IMR-90 (cell line): ENCODE data around the gene NLGN1. TPM values are rescaled to one million over a fixed set of nuclear protein-coding genes. Genes with fewer than 3 reads are reported as not detected.

ENCODE experiments used
- ATAC-seq: fragments of 200-7000 bp; cut with Tn5 transposase; 2 replicates; pipeline ENCODE4 v1.9.1; 2020; ENCODE audit warnings: low read depth, mild to moderate bottlenecking, moderate library complexity
- BruUV-seq: library from RNA; stranded (reverse); fragments of 400-500 nt; replicated peaks from 2 replicates; lab custom pipeline; 2021; lab: Mats Ljungman, UMichigan
- CTCF ChIA-PET: fragments of 300-600 bp; formaldehyde crosslinking; extraction: SDS; loops from one replicate; lab custom pipeline; 2021; ENCODE audit warnings: antibody characterized with exemption; lab: Yijun Ruan, JAX
- POLR2A ChIA-PET: fragments of 300-600 bp; sonication (Branson Sonifier 250); formaldehyde crosslinking; loops from one replicate; lab custom pipeline; 2022; ENCODE audit warnings: antibody characterized with exemption; ENCODE audit not compliant: unreplicated experiment; lab: Charles Lee
- DNase-seq: peaks from one replicate; pipeline ENCODE4 v3.0.0; 2013
- H2AFZ ChIP-seq: replicated peaks from 2 replicates; pipeline ENCODE3; 2013; ENCODE audit warnings: low read length, mild to moderate bottlenecking; ENCODE audit not compliant: poor library complexity
- H2AK5ac ChIP-seq: 2 replicates; pipeline ENCODE4 v1.6.1; 2013; ENCODE audit warnings: low read depth, low read length, inconsistent platforms
- H2AK9ac ChIP-seq: replicated peaks from 2 replicates; pipeline ENCODE3; 2013; ENCODE audit warnings: mild to moderate bottlenecking, low read depth, low read length, moderate library complexity; ENCODE audit not compliant: poor library complexity
- H2BK120ac ChIP-seq: 2 replicates; pipeline ENCODE4 v1.6.1; 2013; ENCODE audit warnings: low read depth, low read length, inconsistent platforms
- H2BK15ac ChIP-seq: 3 replicates; pipeline ENCODE4 v1.6.1; 2013; ENCODE audit warnings: low read depth, low read length, inconsistent platforms
- H2BK20ac ChIP-seq: 2 replicates; pipeline ENCODE4 v1.6.1; 2013; ENCODE audit warnings: low read depth, mild to moderate bottlenecking, inconsistent platforms, low read length, moderate library complexity
- H2BK5ac ChIP-seq: 2 replicates; pipeline ENCODE4 v1.6.1; 2013; ENCODE audit warnings: mild to moderate bottlenecking, low read depth, low read length, inconsistent platforms; ENCODE audit not compliant: poor library complexity, severe bottlenecking
- H3K14ac ChIP-seq: replicated peaks from 2 replicates; pipeline ENCODE4 v1.6.1; 2013; ENCODE audit warnings: low read depth, low read length, inconsistent platforms
- H3K18ac ChIP-seq: 2 replicates; pipeline ENCODE4 v1.6.1; 2013; ENCODE audit warnings: low read depth, low read length, control low read depth
- H3K23ac ChIP-seq: 2 replicates; pipeline ENCODE4 v1.6.1; 2013; ENCODE audit warnings: low read depth, low read length, inconsistent platforms
- H3K27ac ChIP-seq: 2 replicates; pipeline ENCODE4 v1.5.1; 2013; ENCODE audit warnings: mild to moderate bottlenecking, control low read depth, low read length; ENCODE audit not compliant: insufficient read depth
- H3K27me3 ChIP-seq: 2 replicates; pipeline ENCODE4 v1.6.1; 2013; ENCODE audit warnings: low read length; ENCODE audit not compliant: control insufficient read depth, insufficient read depth
- H3K36me3 ChIP-seq: 2 replicates; pipeline ENCODE4 v1.6.1; 2013; ENCODE audit warnings: low read length, mixed read lengths; ENCODE audit not compliant: control insufficient read depth, insufficient read depth
- H3K4ac ChIP-seq: 2 replicates; pipeline ENCODE4 v1.6.1; 2013; ENCODE audit warnings: low read depth, low read length, inconsistent platforms
- H3K4me1 ChIP-seq: 2 replicates; pipeline ENCODE4 v1.6.1; 2013; ENCODE audit warnings: low read length, mixed read lengths; ENCODE audit not compliant: control insufficient read depth, insufficient read depth
- H3K4me2 ChIP-seq: 2 replicates; pipeline ENCODE4 v1.6.1; 2013; ENCODE audit warnings: low read depth, mild to moderate bottlenecking, control low read depth, low read length, moderate library complexity
- H3K4me3 ChIP-seq: 2 replicates; pipeline ENCODE4 v1.5.1; 2013; ENCODE audit warnings: low read depth, mild to moderate bottlenecking, control low read depth, low read length, moderate library complexity; ENCODE audit not compliant: insufficient read depth
- H3K56ac ChIP-seq: 2 replicates; pipeline ENCODE4 v1.6.1; 2013; ENCODE audit warnings: low read length, inconsistent platforms; ENCODE audit not compliant: insufficient read depth; ENCODE audit errors: extremely low read depth
- H3K79me1 ChIP-seq, 2 experiments: 2 replicates each; pipeline ENCODE4 v1.6.1; 2013; ENCODE audit warnings: low read length in 2 of 2, inconsistent platforms in 1 of 2, low read depth in 1 of 2
- H3K9ac ChIP-seq: 2 replicates; pipeline ENCODE4 v1.6.1; 2013; ENCODE audit warnings: low read depth, low read length, control low read depth
- H3K9me1 ChIP-seq: 2 replicates; pipeline ENCODE4 v1.6.1; 2013; ENCODE audit warnings: low read length, inconsistent platforms; ENCODE audit not compliant: insufficient read depth
- H3K9me3 ChIP-seq: 2 replicates; pipeline ENCODE4 v1.6.1; 2013; ENCODE audit warnings: low read length; ENCODE audit not compliant: control insufficient read depth, insufficient read depth
- H4K20me1 ChIP-seq: 2 replicates; pipeline ENCODE4 v1.6.1; 2013; ENCODE audit warnings: low read length, inconsistent platforms; ENCODE audit not compliant: insufficient read depth
- H4K5ac ChIP-seq: 2 replicates; pipeline ENCODE4 v1.6.1; 2013; ENCODE audit warnings: mild to moderate bottlenecking, low read depth, low read length, control low read depth
- H4K8ac ChIP-seq, 2 experiments: 2 replicates each; pipeline ENCODE4 v1.6.1; 2013; ENCODE audit warnings: low read depth in 2 of 2, low read length in 2 of 2, control low read depth in 1 of 2, inconsistent platforms in 1 of 2
- H4K91ac ChIP-seq: 2 replicates; pipeline ENCODE4 v1.6.1; 2013; ENCODE audit warnings: low read depth, low read length, inconsistent platforms; ENCODE audit not compliant: insufficient read depth
- CHD1 ChIP-seq: IDR thresholded peaks from 2 replicates; pipeline ENCODE4 v1.6.1; 2012; ENCODE audit warnings: low read depth, low read length, improper control_type of control experiment
- RAD21 ChIP-seq: IDR thresholded peaks from 2 replicates; pipeline ENCODE4 v1.6.1; 2012; ENCODE audit warnings: low read length, improper control_type of control experiment
- RCOR1 ChIP-seq: IDR thresholded peaks from 2 replicates; pipeline ENCODE4 v1.6.1; 2012; ENCODE audit warnings: mild to moderate bottlenecking, low read length, improper control_type of control experiment; ENCODE audit not compliant: insufficient replicate concordance
- USF2 ChIP-seq: fragments of 150-350 bp; IDR thresholded peaks from 2 replicates; pipeline ENCODE4 v1.6.1; 2017; ENCODE audit warnings: mild to moderate bottlenecking, antibody characterized with exemption, low read length, low read depth
- WGBS, 2 experiments: methylation state at CpG; one replicate each; pipeline versions ENCODE4 v1.1.5 to v1.1.7; 2013; ENCODE audit warnings: missing lambda C conversion rate in 2 of 2; ENCODE audit not compliant: insufficient read length in 1 of 2; ENCODE audit errors: extremely low coverage in 2 of 2; 5-methylcytosine and 5-hydroxymethylcytosine counted together
- dilution Hi-C: fragments of 300-500 bp; cut with HindIII; formaldehyde crosslinking; loops from one replicate; pipeline ENCODE4 v1.14.3; 2018; ENCODE audit warnings: low sequenced_read_pairs; ENCODE audit not compliant: unreplicated experiment
- in situ Hi-C: fragments of 300-500 bp; cut with MboI; formaldehyde crosslinking; loops from 3 replicates; pipeline ENCODE4 v1.14.3; 2019; ENCODE audit warnings: low sequenced_read_pairs, inconsistent platforms, mixed read lengths
- intact Hi-C: fragments of 100-400 bp; cut with micrococcal nuclease; formaldehyde crosslinking; loops from 2 replicates; pipeline ENCODE4 v1.10.0; 2022
- polyA plus RNA-seq, 3 experiments: library from polyadenylated mRNA; depleted of rRNA; stranded (reverse); fragments of >200 nt; gene quantifications; 2 replicates each; pipeline ENCODE4 v1.2.3, GENCODE V29; 2012; ENCODE audit warnings: low replicate concordance in 1 of 3
- total RNA-seq: library from RNA; depleted of rRNA; stranded (reverse); fragments of >200 nt; gene quantifications from 2 replicates; pipeline ENCODE4 v1.2.3, GENCODE V29; 2012

The NLGN1 gene
- total and polyA plus RNA-seq, 2 of the 4 experiments (the other 2 are of a cell fraction) = 1.8 to 12.5 TPM

- no peak overlapping the region for H4K5ac ChIP-seq
- H3K23ac ChIP-seq = no peak overlapping the region
- in situ Hi-C loops (no loop called here), dilution Hi-C loops (no loop called here), intact Hi-C loops (no loop called here)
- BruUV-seq = no TSS peak
- ChIA-PET POLR2A (no interaction called here), CTCF (no interaction called here)
- ATAC-seq (no peak), DNase-seq (peak; percentile 3)
- H3K4ac ChIP-seq = no peak overlapping the region
- no peaks in the 10 kb centered on the region for H3K27me3 ChIP-seq
- no peak overlapping the region for H2BK20ac ChIP-seq
- TF ChIP-seq CHD1 (no peak), RAD21 (no peak), USF2 (no peak), RCOR1 (no peak)
- no peak overlapping the region for H3K14ac ChIP-seq
- peaks cover 5% of the 10 kb centered on the region; the same call in 1 of the 2 replicates for H3K9me1 ChIP-seq
- H3K36me3 ChIP-seq = no peaks in the 10 kb centered on the region
- H2AFZ ChIP-seq = no peak overlapping the region
- H4K20me1 ChIP-seq = no peaks in the 10 kb centered on the region
- no CpG with 5 or more reads among the region's 6 CpGs for WGBS, 2 experiments
- H3K4me2 ChIP-seq = no peak overlapping the region
- no peak overlapping the region for H2BK5ac ChIP-seq
- no peaks in the 10 kb centered on the region for H3K9me3 ChIP-seq
- no peak overlapping the region for H3K18ac ChIP-seq
- no peak overlapping the region for H2AK9ac ChIP-seq
- H3K56ac ChIP-seq = no peak overlapping the region
- H2AK5ac ChIP-seq = no peak overlapping the region
- no peak overlapping the region for H3K27ac ChIP-seq
- no peak overlapping the region for H2BK120ac ChIP-seq
- H3K4me3 ChIP-seq = no peak overlapping the region
- H3K9ac ChIP-seq = no peak overlapping the region
- no peaks in the 10 kb centered on the region for H3K4me1 ChIP-seq
- H4K8ac ChIP-seq = no peak overlapping the region
- H4K91ac ChIP-seq = no peak overlapping the region
- H3K79me1 ChIP-seq = no peaks in the 10 kb centered on the region; a peak in 1 of 4 replicates
- H2BK15ac ChIP-seq = no peak overlapping the region
These were observed 428.9 kb downstream of the NLGN1 start for GRCh38 chr3:173826416-173826815.
